HG03558 (cell line): ENCODE results near the gene P2RY14.
A peak's percentile ranks its signal among the peaks of the same experiment; 100 is the strongest.
"Not testable (repeated sequence)": the region's sequence is repeated elsewhere in the genome, so short reads cannot be mapped to it uniquely, and the experiment has no call there.

ENCODE experiments used
- ATAC-seq: cut with Tn5 transposase; IDR thresholded peaks from one replicate; pipeline ENCODE4 v1.9.1; 2021; ENCODE audit warnings: moderate number of reproducible peaks; ENCODE audit not compliant: unreplicated experiment; ENCODE audit errors: extremely low read depth

Gene P2RY14

GRCh38 chr3:151265166-151265565 lies 13.2 kb downstream of the P2RY14 start:
- no peak for ATAC-seq

- ATAC-seq = no peak
Observed at GRCh38 chr3:151264605-151265004, 13.7 kb downstream of the P2RY14 start.

GRCh38 chr3:151262871-151263525 lies 15.3 kb downstream of the P2RY14 start:
- no peak for ATAC-seq

GRCh38 chr3:151259664-151260063 lies 18.7 kb downstream of the P2RY14 start:
- ATAC-seq = no peak

GRCh38 chr3:151256749-151257148 lies 21.6 kb downstream of the P2RY14 start:
- no peak for ATAC-seq

GRCh38 chr3:151248772-151249337 lies 29.5 kb downstream of the P2RY14 start:
- ATAC-seq = no peak

GRCh38 chr3:151242006-151242405 lies 36.3 kb downstream of the P2RY14 start:
- not testable (repeated sequence) for ATAC-seq

GRCh38 chr3:151236736-151237135 lies 41.6 kb downstream of the P2RY14 start:
- no peak for ATAC-seq

- ATAC-seq = no peak
Observed at GRCh38 chr3:151236316-151236715, 42.0 kb downstream of the P2RY14 start.

- no peak for ATAC-seq
Observed at GRCh38 chr3:151234825-151235224, 43.5 kb downstream of the P2RY14 start.

GRCh38 chr3:151232991-151233390 lies 45.4 kb downstream of the P2RY14 start:
- ATAC-seq = no peak

- not testable (repeated sequence) for ATAC-seq
Observed at GRCh38 chr3:151232403-151232802, 45.9 kb downstream of the P2RY14 start.

- ATAC-seq = peak; percentile 38
Observed at GRCh38 chr3:151230646-151231045, 47.7 kb downstream of the P2RY14 start.

GRCh38 chr3:151228666-151229040 lies 49.7 kb downstream of the P2RY14 start:
- ATAC-seq = no peak

- peak; percentile 70 for ATAC-seq
Observed at GRCh38 chr3:151227807-151228665, 50.3 kb downstream of the P2RY14 start.

- no peak for ATAC-seq
Observed at GRCh38 chr3:151227266-151227806, 51.0 kb downstream of the P2RY14 start.

- no peak for ATAC-seq
Observed at GRCh38 chr3:151226825-151227224, 51.5 kb downstream of the P2RY14 start.

GRCh38 chr3:151226088-151226563 lies 52.2 kb downstream of the P2RY14 start:
- no peak for ATAC-seq

GRCh38 chr3:151225040-151225975 lies 53.0 kb downstream of the P2RY14 start:
- no peak for ATAC-seq
